WTC11 (cell line): ENCODE results near the gene RFX7. TPM values are rescaled to one million over a fixed set of nuclear protein-coding genes. Genes with fewer than 3 reads are reported as not detected.

Experiments used
- ATAC-seq: fragments of 200-7000 bp; cut with Tn5 transposase; 2 replicates; pipeline ENCODE4 v1.10.0; 2021; ENCODE audit warnings: mild to moderate bottlenecking, moderate library complexity
- CTCF ChIA-PET: fragments of 300-600 bp; sonication (Branson Sonifier 250); formaldehyde crosslinking; loops from one replicate; lab custom pipeline; 2021; ENCODE audit warnings: antibody characterized with exemption; lab: Charles Lee
- POLR2A ChIA-PET: fragments of 350-600 bp; sonication (Branson Sonifier 250); formaldehyde crosslinking; loops from one replicate; lab custom pipeline; 2021; ENCODE audit warnings: antibody characterized with exemption; lab: Charles Lee
- DNase-seq: peaks from one replicate; pipeline ENCODE4 v3.0.0; 2021; ENCODE audit warnings: low spot score
- H3K27ac Mint-ChIP-seq: 2 replicates; pipeline ENCODE4 v1.8.0; 2021; ENCODE audit warnings: mixed read lengths
- H3K27me3 Mint-ChIP-seq: 2 replicates; pipeline ENCODE4 v1.8.0; 2021; ENCODE audit warnings: low read depth, mild to moderate bottlenecking, moderate library complexity, mixed read lengths
- H3K36me3 Mint-ChIP-seq: 2 replicates; pipeline ENCODE4 v1.8.0; 2021; ENCODE audit warnings: mixed read lengths
- H3K4me1 Mint-ChIP-seq: 2 replicates; pipeline ENCODE4 v1.8.0; 2022; ENCODE audit warnings: mixed read lengths
- H3K4me3 Mint-ChIP-seq: 2 replicates; pipeline ENCODE4 v1.8.0; 2021; ENCODE audit warnings: mild to moderate bottlenecking, moderate library complexity, mixed read lengths
- H3K9me3 Mint-ChIP-seq: 2 replicates; pipeline ENCODE4 v1.8.0; 2021; ENCODE audit warnings: mixed read lengths
- AFF4 ChIP-seq: sonication (generic); formaldehyde crosslinking; IDR thresholded peaks from 2 replicates; pipeline ENCODE4 v1.8.1; 2023; ENCODE audit warnings: mild to moderate bottlenecking, missing genetic modification reagents, borderline replicate concordance
- CDX4 ChIP-seq: fragments of 250-450 bp; sonication (Bioruptor Pico); IDR thresholded peaks from 2 replicates; pipeline ENCODE4 v1.9.0; 2021; ENCODE audit warnings: moderate library complexity, mild to moderate bottlenecking, inconsistent platforms, borderline replicate concordance
- FOXJ3 ChIP-seq: sonication (generic); formaldehyde crosslinking; IDR thresholded peaks from 2 replicates; pipeline ENCODE4 v1.9.0; 2021; ENCODE audit warnings: missing genetic modification reagents, mild to moderate bottlenecking, borderline replicate concordance
- GTF2I ChIP-seq: fragments of 250-450 bp; sonication (Bioruptor Pico); conservative IDR thresholded peaks from 2 replicates; pipeline ENCODE4 v1.4.0; 2021; ENCODE audit warnings: mild to moderate bottlenecking
- HMGA2 ChIP-seq: fragments of 250-450 bp; sonication (Bioruptor Pico); IDR thresholded peaks from 2 replicates; pipeline ENCODE4 v1.4.0; 2021; ENCODE audit warnings: mild to moderate bottlenecking, moderate library complexity
- IRF1 ChIP-seq: sonication (generic); formaldehyde crosslinking; IDR thresholded peaks from 2 replicates; pipeline ENCODE4 v1.8.0; 2023; ENCODE audit warnings: missing genetic modification reagents
- KAT7 ChIP-seq: sonication (generic); formaldehyde crosslinking; IDR thresholded peaks from 2 replicates; pipeline ENCODE4 v1.8.1; 2023; ENCODE audit warnings: missing genetic modification reagents, mild to moderate bottlenecking, borderline replicate concordance
- NR1H2 ChIP-seq: sonication (generic); formaldehyde crosslinking; IDR thresholded peaks from 2 replicates; pipeline ENCODE4 v1.9.0; 2021; ENCODE audit warnings: mild to moderate bottlenecking, moderate library complexity, missing genetic modification reagents
- PRRX2 ChIP-seq: fragments of 250-450 bp; sonication (Bioruptor Pico); IDR thresholded peaks from 2 replicates; pipeline ENCODE4 v1.8.0; 2021; ENCODE audit warnings: mild to moderate bottlenecking
- USF1 ChIP-seq: sonication (generic); formaldehyde crosslinking; IDR thresholded peaks from 2 replicates; pipeline ENCODE4 v1.8.0; 2022; ENCODE audit warnings: mild to moderate bottlenecking, missing genetic modification reagents
- ZNF138 ChIP-seq: sonication (generic); formaldehyde crosslinking; conservative IDR thresholded peaks from 2 replicates; pipeline ENCODE4 v1.8.1; 2022; ENCODE audit warnings: mild to moderate bottlenecking, moderate library complexity, missing genetic modification reagents
- ZNF416 ChIP-seq: fragments of 250-450 bp; sonication (Bioruptor Pico); IDR thresholded peaks from 2 replicates; pipeline ENCODE4 v1.9.0; 2021; ENCODE audit warnings: mild to moderate bottlenecking, inconsistent platforms
- ZNF423 ChIP-seq: fragments of 250-450 bp; sonication (Bioruptor Pico); IDR thresholded peaks from 2 replicates; pipeline ENCODE4 v2.1.2; 2022; ENCODE audit warnings: mild to moderate bottlenecking, moderate library complexity
- total RNA-seq: library from RNA; stranded (reverse); gene quantifications from 3 replicates; pipeline ENCODE4 v1.2.3, GENCODE V29; 2021
- TF ChIP-seq, protein P1 (sequence below): sonication (generic); formaldehyde crosslinking; conservative IDR thresholded peaks from 2 replicates; pipeline ENCODE4 v1.8.1; 2023; ENCODE audit warnings: mild to moderate bottlenecking, low read depth, missing genetic modification reagents, moderate library complexity

The RFX7 gene
- total RNA-seq, 1 experiment from 2014 or later: 36.0 TPM

- Mint-ChIP-seq H3K9me3 (peaks cover 57% of the 10 kb centered on the region), H3K4me3 (no peak overlapping the region), H3K27ac (no peak overlapping the region), H3K27me3 (peaks cover 3% of the 10 kb centered on the region; the same call in 1 of the 2 replicates), H3K36me3 (peaks cover 66% of the 10 kb centered on the region), H3K4me1 (peaks cover 24% of the 10 kb centered on the region)
- ChIA-PET CTCF (no interaction called here), POLR2A (no interaction called here)
- DNase-seq (no peak), ATAC-seq (no peak)
- no peak for TF ChIP-seq ZNF423 (CRISPR knock-in tag)
- no peak for TF ChIP-seq HMGA2
- no peak for TF ChIP-seq USF1 (CRISPR knock-in tag)
- no peak for TF ChIP-seq CDX4 (CRISPR knock-in tag)
- TF ChIP-seq PRRX2 (CRISPR knock-in tag): no peak
- no peak for TF ChIP-seq IRF1 (CRISPR knock-in tag)
- TF ChIP-seq AFF4 (CRISPR knock-in tag): no peak
- no peak for TF ChIP-seq GTF2I (CRISPR knock-in tag)
- TF ChIP-seq ZNF138: no peak
- no peak for TF ChIP-seq FOXJ3 (CRISPR knock-in tag)
- TF ChIP-seq, protein P1, sequence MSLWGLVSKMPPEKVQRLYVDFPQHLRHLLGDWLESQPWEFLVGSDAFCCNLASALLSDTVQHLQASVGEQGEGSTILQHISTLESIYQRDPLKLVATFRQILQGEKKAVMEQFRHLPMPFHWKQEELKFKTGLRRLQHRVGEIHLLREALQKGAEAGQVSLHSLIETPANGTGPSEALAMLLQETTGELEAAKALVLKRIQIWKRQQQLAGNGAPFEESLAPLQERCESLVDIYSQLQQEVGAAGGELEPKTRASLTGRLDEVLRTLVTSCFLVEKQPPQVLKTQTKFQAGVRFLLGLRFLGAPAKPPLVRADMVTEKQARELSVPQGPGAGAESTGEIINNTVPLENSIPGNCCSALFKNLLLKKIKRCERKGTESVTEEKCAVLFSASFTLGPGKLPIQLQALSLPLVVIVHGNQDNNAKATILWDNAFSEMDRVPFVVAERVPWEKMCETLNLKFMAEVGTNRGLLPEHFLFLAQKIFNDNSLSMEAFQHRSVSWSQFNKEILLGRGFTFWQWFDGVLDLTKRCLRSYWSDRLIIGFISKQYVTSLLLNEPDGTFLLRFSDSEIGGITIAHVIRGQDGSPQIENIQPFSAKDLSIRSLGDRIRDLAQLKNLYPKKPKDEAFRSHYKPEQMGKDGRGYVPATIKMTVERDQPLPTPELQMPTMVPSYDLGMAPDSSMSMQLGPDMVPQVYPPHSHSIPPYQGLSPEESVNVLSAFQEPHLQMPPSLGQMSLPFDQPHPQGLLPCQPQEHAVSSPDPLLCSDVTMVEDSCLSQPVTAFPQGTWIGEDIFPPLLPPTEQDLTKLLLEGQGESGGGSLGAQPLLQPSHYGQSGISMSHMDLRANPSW (CRISPR knock-in tag): no peak
These were observed 8.9 kb downstream of the RFX7 start for GRCh38 chr15:56234804-56235203.

- Mint-ChIP-seq H3K27me3 (peaks cover 3% of the 10 kb centered on the region; the same call in 1 of the 2 replicates), H3K4me1 (peaks cover 20% of the 10 kb centered on the region), H3K4me3 (no peak overlapping the region), H3K9me3 (peaks cover 63% of the 10 kb centered on the region), H3K36me3 (peaks cover 72% of the 10 kb centered on the region), H3K27ac (no peak overlapping the region)
- ChIA-PET POLR2A (no interaction called here), CTCF (no interaction called here)
- DNase-seq: no peak
- TF ChIP-seq ZNF416: no peak
- TF ChIP-seq KAT7 (CRISPR knock-in tag): no peak
- TF ChIP-seq NR1H2 (CRISPR knock-in tag): no peak
- TF ChIP-seq, protein P1 (CRISPR knock-in tag): no peak
- ATAC-seq: no peak
These were observed 10.1 kb downstream of the RFX7 start for GRCh38 chr15:56233549-56233948.
